Erythroblast (primary cell): ENCODE results near the gene ZNF189.

Source experiments
- GATA1 ChIP-seq: IDR thresholded peaks from 2 replicates; pipeline ENCODE4 v1.6.1; 2011; ENCODE audit warnings: low read depth, mild to moderate bottlenecking, control low read depth, low read length, moderate library complexity
- POLR2A ChIP-seq: IDR thresholded peaks from 2 replicates; pipeline ENCODE4 v1.6.1; 2011; ENCODE audit warnings: mild to moderate bottlenecking, low read length

- TF ChIP-seq POLR2A = no peak
- TF ChIP-seq GATA1 = no peak
Observed at GRCh38 chr9:101369286-101369685, 29.4 kb upstream of the ZNF189 start.
